Immature natural killer cell (primary cell): ENCODE results near the gene NPHP3. TPM values are rescaled to one million over a fixed set of nuclear protein-coding genes. Genes with fewer than 3 reads are reported as not detected.
A peak's percentile ranks its signal among the peaks of the same experiment; 100 is the strongest.
"Not testable (repeated sequence)": the region's sequence is repeated elsewhere in the genome, so short reads cannot be mapped to it uniquely, and the experiment has no call there.

Experiments used
- DNase-seq, 3 donors: peaks; one replicate each; pipeline ENCODE4 v3.0.0; 2022; ENCODE audit warnings: mixed read lengths in 1 of 3
- H3K27ac Mint-ChIP-seq, 6 donors: one replicate each; pipeline ENCODE4 v1.8.0; 2020; ENCODE audit warnings: mixed read lengths in 6 of 6, mild to moderate bottlenecking in 5 of 6, inconsistent platforms in 4 of 6, moderate library complexity in 3 of 6
- H3K27me3 Mint-ChIP-seq, 3 donors: one replicate each; pipeline ENCODE4 v1.8.0; 2020 to 2021; ENCODE audit warnings: low read depth in 3 of 3, mild to moderate bottlenecking in 3 of 3, mixed read lengths in 3 of 3, moderate library complexity in 3 of 3, inconsistent platforms in 1 of 3
- H3K36me3 Mint-ChIP-seq, 3 donors: one replicate each; pipeline ENCODE4 v1.8.0; 2020; ENCODE audit warnings: mixed read lengths in 3 of 3, inconsistent platforms in 2 of 3, mild to moderate bottlenecking in 2 of 3
- H3K4me1 Mint-ChIP-seq, 2 donors: one replicate each; pipeline ENCODE4 v1.8.0; 2020; ENCODE audit warnings: inconsistent platforms in 2 of 2, mild to moderate bottlenecking in 2 of 2, mixed read lengths in 2 of 2, moderate library complexity in 1 of 2
- H3K4me3 Mint-ChIP-seq, 5 donors: one replicate each; pipeline ENCODE4 v1.8.0; 2020; ENCODE audit warnings: mild to moderate bottlenecking in 5 of 5, mixed read lengths in 5 of 5, inconsistent platforms in 3 of 5, moderate library complexity in 3 of 5
- H3K9me3 Mint-ChIP-seq, 6 donors: one replicate each; pipeline ENCODE4 v1.8.0; 2020; ENCODE audit warnings: mild to moderate bottlenecking in 6 of 6, mixed read lengths in 6 of 6, inconsistent platforms in 4 of 6, moderate library complexity in 3 of 6
- polyA plus RNA-seq, 3 donors: library from polyadenylated mRNA; unstranded; fragments of 300-500 nt; fragmentation: Illumina TruSeq; gene quantifications; one replicate each; pipeline ENCODE4 v1.2.3, GENCODE V29; 2021

NPHP3 gene, protein sequence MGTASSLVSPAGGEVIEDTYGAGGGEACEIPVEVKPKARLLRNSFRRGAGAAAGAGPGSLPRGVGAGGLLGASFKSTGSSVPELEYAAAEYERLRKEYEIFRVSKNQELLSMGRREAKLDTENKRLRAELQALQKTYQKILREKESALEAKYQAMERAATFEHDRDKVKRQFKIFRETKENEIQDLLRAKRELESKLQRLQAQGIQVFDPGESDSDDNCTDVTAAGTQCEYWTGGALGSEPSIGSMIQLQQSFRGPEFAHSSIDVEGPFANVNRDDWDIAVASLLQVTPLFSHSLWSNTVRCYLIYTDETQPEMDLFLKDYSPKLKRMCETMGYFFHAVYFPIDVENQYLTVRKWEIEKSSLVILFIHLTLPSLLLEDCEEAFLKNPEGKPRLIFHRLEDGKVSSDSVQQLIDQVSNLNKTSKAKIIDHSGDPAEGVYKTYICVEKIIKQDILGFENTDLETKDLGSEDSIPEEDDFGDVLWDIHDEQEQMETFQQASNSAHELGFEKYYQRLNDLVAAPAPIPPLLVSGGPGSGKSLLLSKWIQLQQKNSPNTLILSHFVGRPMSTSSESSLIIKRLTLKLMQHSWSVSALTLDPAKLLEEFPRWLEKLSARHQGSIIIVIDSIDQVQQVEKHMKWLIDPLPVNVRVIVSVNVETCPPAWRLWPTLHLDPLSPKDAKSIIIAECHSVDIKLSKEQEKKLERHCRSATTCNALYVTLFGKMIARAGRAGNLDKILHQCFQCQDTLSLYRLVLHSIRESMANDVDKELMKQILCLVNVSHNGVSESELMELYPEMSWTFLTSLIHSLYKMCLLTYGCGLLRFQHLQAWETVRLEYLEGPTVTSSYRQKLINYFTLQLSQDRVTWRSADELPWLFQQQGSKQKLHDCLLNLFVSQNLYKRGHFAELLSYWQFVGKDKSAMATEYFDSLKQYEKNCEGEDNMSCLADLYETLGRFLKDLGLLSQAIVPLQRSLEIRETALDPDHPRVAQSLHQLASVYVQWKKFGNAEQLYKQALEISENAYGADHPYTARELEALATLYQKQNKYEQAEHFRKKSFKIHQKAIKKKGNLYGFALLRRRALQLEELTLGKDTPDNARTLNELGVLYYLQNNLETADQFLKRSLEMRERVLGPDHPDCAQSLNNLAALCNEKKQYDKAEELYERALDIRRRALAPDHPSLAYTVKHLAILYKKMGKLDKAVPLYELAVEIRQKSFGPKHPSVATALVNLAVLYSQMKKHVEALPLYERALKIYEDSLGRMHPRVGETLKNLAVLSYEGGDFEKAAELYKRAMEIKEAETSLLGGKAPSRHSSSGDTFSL (N-terminal part only)
- 1 to 10 TPM in 2 of 3 donors, not detected in 1; 1.3 to 1.8 TPM for polyA plus RNA-seq

DNA sequence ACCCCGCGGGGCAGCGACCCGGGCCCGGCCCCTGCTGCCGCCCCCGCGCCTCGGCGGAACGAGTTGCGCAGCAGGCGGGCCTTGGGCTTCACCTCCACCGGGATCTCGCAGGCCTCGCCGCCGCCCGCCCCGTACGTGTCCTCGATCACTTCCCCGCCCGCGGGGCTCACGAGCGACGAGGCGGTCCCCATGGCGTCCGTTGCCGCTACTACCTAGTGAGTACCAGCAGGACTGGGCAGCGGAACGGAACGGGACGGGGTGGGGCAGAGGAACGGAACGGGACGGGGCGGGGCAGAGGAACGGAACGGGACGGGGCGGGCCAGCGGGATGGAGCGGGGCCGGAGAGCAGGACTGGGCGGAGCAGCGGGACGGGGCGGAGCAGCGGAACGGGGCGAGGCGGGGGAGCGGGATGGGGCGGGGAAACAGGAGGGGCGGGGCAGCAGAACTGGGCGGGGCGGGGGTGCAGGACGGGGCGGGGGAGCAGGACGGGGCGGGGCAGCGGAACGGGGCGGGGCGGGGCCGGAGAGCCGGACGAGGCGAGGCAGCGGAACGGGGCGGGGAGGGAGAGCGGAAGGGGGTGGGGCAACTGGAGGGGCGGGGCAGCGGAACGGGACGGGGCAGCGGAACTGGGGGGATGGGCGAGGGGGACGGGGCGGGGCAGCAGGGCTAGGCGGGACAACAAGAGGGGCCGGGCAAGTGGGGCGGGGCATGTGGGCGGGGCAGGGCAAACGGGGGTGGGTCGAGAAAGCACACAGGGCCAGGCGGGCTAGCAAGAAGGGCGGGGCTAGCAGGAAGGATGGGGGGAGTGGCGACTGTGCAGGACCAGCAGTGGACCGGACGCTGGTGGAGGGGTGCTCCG, at the start of gene NPHP3:
Gene NPHP3, minus strand, starts transcription at position 245 of the 859 bp plus-strand sequence. Its CDS starts 54 bp downstream, at position 191.
- peaks cover 0 to 2% (median 0%) of the 10 kb centered on the region in 6 donors for H3K9me3 Mint-ChIP-seq
- peak within 1 kb of the TSS; percentile 86 to 92 (median 89) for H3K4me3 Mint-ChIP-seq
- H3K4me1 Mint-ChIP-seq = peaks cover 22 to 45% of the 10 kb centered on the region in 2 donors
- H3K27me3 Mint-ChIP-seq = peaks cover 2 to 6% (median 3%) of the 10 kb centered on the region in 3 donors
- peak within 1 kb of the TSS; percentile 68 to 91 (median 85) for H3K27ac Mint-ChIP-seq
- peaks cover 4 to 9% (median 6%) of the 10 kb centered on the region in 3 donors for H3K36me3 Mint-ChIP-seq
- DNase-seq = peak; percentile 85 to 91 (median 90)

- Mint-ChIP-seq H3K27me3 (peaks cover 0 to 5% (median 0%) of the 10 kb centered on the region in 3 donors), H3K36me3 (no peaks in the 10 kb centered on the region), H3K27ac (no peak overlapping the region), H3K4me1 (no peaks in the 10 kb centered on the region), H3K4me3 (no peak overlapping the region), H3K9me3 (no peaks in the 10 kb centered on the region)
- no peak for DNase-seq
Measured at GRCh38 chr3:132758740-132759139, 36.5 kb upstream of the NPHP3 start.

DNA sequence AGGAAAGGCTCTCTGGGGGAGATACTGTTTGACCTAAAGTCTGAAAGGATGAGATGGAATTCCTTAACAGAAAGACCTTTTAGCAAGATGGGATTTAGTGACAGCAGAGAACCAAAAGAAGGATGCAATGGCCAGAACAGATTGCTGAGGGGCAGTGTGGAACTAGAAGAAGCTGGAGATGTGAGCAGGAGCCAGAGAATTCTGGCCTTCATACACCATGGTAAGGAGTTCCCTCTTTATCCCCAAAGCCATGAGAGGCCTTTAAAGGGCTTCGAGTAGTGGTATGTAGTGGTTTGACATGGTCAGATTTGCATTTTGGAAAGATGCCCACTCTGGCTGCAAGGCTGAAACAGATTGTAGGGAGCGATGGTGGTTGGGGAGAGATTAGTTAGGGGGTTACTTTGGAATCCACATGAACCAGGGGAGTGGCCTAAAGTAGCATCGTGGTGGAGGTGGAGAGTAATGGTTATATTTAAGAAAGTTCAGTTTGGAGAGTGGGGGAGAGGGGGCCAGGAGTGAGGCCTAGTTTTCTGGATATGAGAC, 34.0 kb upstream of the NPHP3 start:
- DNase-seq = no peak
- no peaks in the 10 kb centered on the region for H3K9me3 Mint-ChIP-seq
- no peak overlapping the region for H3K27ac Mint-ChIP-seq
- no peaks in the 10 kb centered on the region for H3K36me3 Mint-ChIP-seq
- no peak overlapping the region for H3K4me3 Mint-ChIP-seq
- H3K4me1 Mint-ChIP-seq = no peaks in the 10 kb centered on the region
- H3K27me3 Mint-ChIP-seq = peaks cover 0 to 5% (median 2%) of the 10 kb centered on the region in 3 donors

DNA sequence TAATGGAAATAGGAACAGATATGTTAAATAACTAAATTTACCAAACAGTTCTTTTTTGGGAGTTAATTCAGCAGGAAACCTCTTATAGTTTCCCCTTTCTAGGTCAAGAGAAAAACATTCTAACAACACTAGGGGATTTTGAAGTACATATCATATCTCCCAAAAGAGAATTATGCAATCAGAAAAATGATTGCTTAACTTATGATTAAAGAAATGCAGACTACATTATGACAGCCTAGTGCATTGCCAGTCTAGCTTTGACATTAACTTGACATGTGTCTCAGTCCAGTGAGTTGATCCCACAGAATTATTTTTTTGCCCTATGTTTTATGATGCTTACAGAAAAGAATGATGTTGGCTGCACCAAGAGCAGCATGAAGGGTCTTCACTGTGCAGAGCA, 31.7 kb upstream of the NPHP3 start:
- no peak for DNase-seq
- Mint-ChIP-seq H3K36me3 (no peaks in the 10 kb centered on the region), H3K4me1 (no peaks in the 10 kb centered on the region), H3K27me3 (peaks cover 0 to 9% (median 4%) of the 10 kb centered on the region in 3 donors), H3K27ac (no peak overlapping the region), H3K4me3 (no peak overlapping the region), H3K9me3 (no peaks in the 10 kb centered on the region)

DNA sequence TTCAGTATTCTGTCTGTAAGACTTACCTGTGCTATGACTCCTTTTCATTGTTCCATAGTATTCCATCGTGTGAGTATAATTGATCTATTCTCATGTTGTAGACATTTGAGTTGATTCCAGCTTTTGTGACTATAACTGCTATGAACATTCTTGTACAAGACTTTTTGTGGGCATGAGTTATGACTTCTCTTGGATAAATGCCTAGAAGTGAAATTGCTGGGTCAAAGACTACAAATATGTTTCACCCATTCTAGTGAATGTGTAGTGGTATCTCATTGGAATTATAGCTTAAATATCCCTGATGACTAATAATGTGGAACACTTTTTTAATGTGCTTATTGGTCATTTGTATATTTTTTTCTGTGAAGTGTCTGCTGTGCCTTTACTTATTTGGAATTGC, 27.6 kb upstream of the NPHP3 start:
- no peaks in the 10 kb centered on the region for H3K9me3 Mint-ChIP-seq
- H3K4me1 Mint-ChIP-seq = no peaks in the 10 kb centered on the region
- peaks cover 0 to 10% (median 5%) of the 10 kb centered on the region in 3 donors for H3K27me3 Mint-ChIP-seq
- no peak overlapping the region for H3K27ac Mint-ChIP-seq
- no peak for DNase-seq
- H3K36me3 Mint-ChIP-seq = no peaks in the 10 kb centered on the region
- no peak overlapping the region for H3K4me3 Mint-ChIP-seq

GRCh38 chr3:132746720-132747119, 24.5 kb upstream of the NPHP3 start:
- not testable (repeated sequence) for H3K4me3 Mint-ChIP-seq, H3K36me3 Mint-ChIP-seq, H3K4me1 Mint-ChIP-seq, DNase-seq, H3K27ac Mint-ChIP-seq, H3K9me3 Mint-ChIP-seq
- H3K27me3 Mint-ChIP-seq = peaks cover 0 to 22% (median 4%) of the 10 kb centered on the region in 3 donors

DNA sequence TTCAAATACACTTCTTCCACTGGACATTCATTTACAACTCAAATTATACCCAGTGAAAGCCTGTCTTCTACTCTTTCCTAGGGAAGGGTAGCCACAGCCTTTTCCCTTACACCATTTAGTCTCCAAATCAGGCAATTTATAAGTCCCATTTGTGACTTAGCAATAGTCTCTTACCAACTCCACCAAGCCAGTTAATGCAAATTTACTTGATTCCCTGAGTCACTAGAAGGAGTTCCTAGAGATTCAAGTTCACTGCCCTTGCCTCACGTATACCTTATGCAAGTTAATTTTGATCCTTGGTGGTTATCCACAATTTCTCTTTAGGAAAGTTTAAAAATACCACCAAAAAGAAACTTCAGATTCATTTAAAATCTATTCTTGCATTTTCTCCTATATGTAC, 16.1 kb upstream of the NPHP3 start:
- Mint-ChIP-seq H3K4me3 (no peak overlapping the region), H3K9me3 (no peaks in the 10 kb centered on the region), H3K36me3 (no peaks in the 10 kb centered on the region), H3K27ac (no peak overlapping the region), H3K27me3 (peaks cover 4 to 13% (median 6%) of the 10 kb centered on the region in 3 donors), H3K4me1 (no peaks in the 10 kb centered on the region)
- no peak for DNase-seq

DNA sequence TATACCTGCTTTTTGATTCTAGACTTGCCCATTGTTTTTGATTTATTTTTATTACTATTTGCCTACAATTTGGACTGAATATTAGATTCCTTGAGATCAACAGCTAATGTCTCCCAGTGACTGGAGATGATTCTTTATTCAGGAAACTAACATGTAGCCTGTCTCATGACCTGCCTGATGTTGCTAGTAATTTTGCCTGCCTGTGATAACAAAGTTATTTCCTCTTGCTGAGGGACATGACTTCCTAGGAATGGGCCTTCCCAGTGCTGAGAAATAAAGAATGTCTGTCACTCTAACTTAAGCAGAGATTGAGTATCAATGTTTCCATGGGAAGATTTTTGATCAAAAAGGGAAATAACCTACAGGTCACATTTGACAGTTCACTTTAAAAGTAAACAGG, 13.4 kb upstream of the NPHP3 start:
- DNase-seq = no peak
- H3K4me1 Mint-ChIP-seq = no peaks in the 10 kb centered on the region
- no peaks in the 10 kb centered on the region for H3K9me3 Mint-ChIP-seq
- peaks cover 6 to 12% (median 9%) of the 10 kb centered on the region in 3 donors for H3K27me3 Mint-ChIP-seq
- no peaks in the 10 kb centered on the region for H3K36me3 Mint-ChIP-seq
- no peak overlapping the region for H3K27ac Mint-ChIP-seq
- no peak overlapping the region for H3K4me3 Mint-ChIP-seq

DNA sequence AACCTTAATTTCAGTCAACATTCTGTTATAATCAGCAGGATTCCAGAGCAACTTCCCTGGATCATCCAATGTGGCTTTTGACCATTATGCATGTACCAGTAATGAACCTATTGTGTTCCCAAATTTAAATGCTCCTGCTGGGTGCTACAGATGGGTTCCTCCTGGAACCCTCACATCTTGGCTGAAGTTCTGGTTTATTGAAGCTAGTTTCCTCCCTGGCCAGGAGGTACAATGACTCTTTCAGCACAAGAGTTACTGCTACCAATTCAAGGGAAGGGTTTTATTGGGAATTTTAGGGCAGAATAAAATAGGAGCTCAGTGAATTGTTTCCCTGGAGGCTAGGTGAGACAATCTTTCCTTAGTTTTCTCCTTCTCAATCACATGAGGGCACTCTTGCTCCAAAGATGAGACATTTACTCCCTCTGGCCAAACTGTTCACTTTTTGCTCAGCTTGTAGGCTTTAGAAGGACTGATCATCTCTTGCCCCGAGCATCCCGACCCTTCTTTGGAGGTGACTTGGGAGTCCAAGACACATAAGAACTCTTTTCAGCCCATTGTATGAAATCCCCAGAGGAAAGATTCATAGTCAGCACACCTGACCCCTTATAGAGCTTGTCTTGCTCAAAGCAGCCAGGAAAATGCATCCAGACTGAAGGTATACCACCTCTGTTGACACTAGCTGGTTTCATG, 8.8 kb upstream of the NPHP3 start:
- Mint-ChIP-seq H3K9me3 (no peaks in the 10 kb centered on the region), H3K27me3 (peaks cover 4 to 9% (median 7%) of the 10 kb centered on the region in 3 donors), H3K36me3 (no peaks in the 10 kb centered on the region), H3K4me1 (no peaks in the 10 kb centered on the region), H3K4me3 (no peak overlapping the region), H3K27ac (no peak overlapping the region)
- no peak for DNase-seq

GRCh38 chr3:132726341-132726823, 4.2 kb upstream of the NPHP3 start:
- Mint-ChIP-seq H3K4me3 (no peak overlapping the region), H3K27me3 (peaks cover 4 to 7% (median 4%) of the 10 kb centered on the region in 3 donors), H3K9me3 (peaks cover 0 to 2% (median 0%) of the 10 kb centered on the region in 6 donors), H3K4me1 (peaks cover 10 to 15% of the 10 kb centered on the region in 2 donors), H3K27ac (no peak overlapping the region), H3K36me3 (no peaks in the 10 kb centered on the region)
- peak; percentile 50 to 60 (median 54) for DNase-seq

DNA sequence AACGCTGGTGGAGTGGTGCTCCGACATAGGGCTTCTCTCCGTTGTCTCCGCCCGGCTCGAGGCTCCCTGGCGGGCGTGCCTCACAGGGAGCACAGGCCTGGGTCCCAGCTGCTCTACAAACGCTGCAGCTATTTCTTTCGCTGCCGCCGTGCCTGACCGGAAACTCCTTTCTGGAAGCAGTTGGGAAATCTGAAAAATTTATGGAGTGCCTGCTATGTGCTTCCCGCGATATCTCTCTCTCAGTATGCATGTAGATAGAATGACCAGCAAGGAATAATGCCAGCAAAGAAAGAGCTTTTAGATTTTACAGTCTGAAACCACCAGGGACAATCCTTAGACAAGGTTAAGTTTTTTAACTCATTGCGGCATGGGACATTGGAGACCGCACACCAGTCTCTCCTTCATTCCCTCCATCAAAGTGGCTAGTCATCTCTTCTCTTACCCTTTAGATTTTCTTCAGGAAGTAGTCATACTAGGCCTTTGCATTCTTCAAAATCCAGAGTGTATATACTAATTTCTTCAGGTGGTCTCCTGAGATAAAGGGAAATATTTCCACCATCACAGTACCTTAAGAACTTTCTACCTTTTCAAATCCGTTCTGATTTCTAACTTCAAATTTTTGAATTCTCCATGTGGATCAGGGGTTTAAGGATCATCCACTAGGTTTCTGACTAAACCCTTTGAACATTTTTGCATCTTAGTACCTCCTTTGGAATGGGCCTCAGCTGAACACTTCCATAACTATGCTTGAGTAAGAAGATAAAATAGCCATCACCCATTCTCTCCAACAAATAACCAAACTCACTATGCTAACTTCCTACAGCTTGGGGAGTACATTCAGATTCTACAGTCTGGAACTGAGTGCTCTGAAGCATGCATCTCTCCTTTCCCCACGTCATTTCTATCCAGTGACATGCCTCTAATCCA, 1.1 kb upstream of the NPHP3 start:
- Mint-ChIP-seq H3K36me3 (peaks cover 4 to 9% (median 5%) of the 10 kb centered on the region in 3 donors), H3K4me1 (peaks cover 22 to 45% of the 10 kb centered on the region in 2 donors), H3K9me3 (peaks cover 0 to 2% (median 0%) of the 10 kb centered on the region in 6 donors), H3K27me3 (peaks cover 2 to 6% (median 4%) of the 10 kb centered on the region in 3 donors), H3K27ac (peak overlapping the region; percentile 68 to 91 (median 85)), H3K4me3 (peak overlapping the region; percentile 76 to 91 (median 86))
- no peak for DNase-seq
